Subcutaneous abdominal adipose tissue (tissue), 5 donors: Measurements from ENCODE around the gene NBDY.
"Not testable (repeated sequence)": the region's sequence is repeated elsewhere in the genome, so short reads cannot be mapped to it uniquely, and the experiment has no call there.

ENCODE experiments used
- H3K27ac ChIP-seq: one replicate; pipeline ENCODE4 v1.7.0; 2013; ENCODE audit warnings: low read depth, mild to moderate bottlenecking, inconsistent platforms, low read length, moderate library complexity
- H3K27me3 ChIP-seq, 5 donors: one replicate each; pipeline ENCODE4 v1.7.0; 2013; ENCODE audit warnings: low read length in 5 of 5, inconsistent platforms in 1 of 5; ENCODE audit not compliant: control insufficient read depth in 5 of 5, insufficient read depth in 4 of 5
- H3K36me3 ChIP-seq, 5 donors: one replicate each; pipeline ENCODE4 v1.7.0; 2013; ENCODE audit warnings: low read length in 5 of 5; ENCODE audit not compliant: control insufficient read depth in 5 of 5, insufficient read depth in 5 of 5
- H3K4me1 ChIP-seq, 5 donors: one replicate each; pipeline ENCODE4 v1.7.0; 2013; ENCODE audit warnings: low read length in 5 of 5, mild to moderate bottlenecking in 3 of 5, moderate library complexity in 1 of 5; ENCODE audit not compliant: control insufficient read depth in 5 of 5, insufficient read depth in 5 of 5
- H3K4me3 ChIP-seq, 5 donors: one replicate each; pipeline ENCODE4 v1.7.0; 2013; ENCODE audit warnings: low read length in 5 of 5, low read depth in 1 of 5
- H3K9ac ChIP-seq, 5 donors: one replicate each; pipeline ENCODE4 v1.7.0; 2013; ENCODE audit warnings: low read length in 5 of 5, mild to moderate bottlenecking in 4 of 5, moderate library complexity in 3 of 5
- H3K9me3 ChIP-seq, 5 donors: one replicate each; pipeline ENCODE4 v1.7.0; 2013; ENCODE audit warnings: low read length in 5 of 5; ENCODE audit not compliant: control insufficient read depth in 5 of 5
- donor health status: healthy.
- donor health status: healthy.
- donor health status: healthy.
- donor health status: healthy.
- donor health status: healthy.

NBDY gene

DNA sequence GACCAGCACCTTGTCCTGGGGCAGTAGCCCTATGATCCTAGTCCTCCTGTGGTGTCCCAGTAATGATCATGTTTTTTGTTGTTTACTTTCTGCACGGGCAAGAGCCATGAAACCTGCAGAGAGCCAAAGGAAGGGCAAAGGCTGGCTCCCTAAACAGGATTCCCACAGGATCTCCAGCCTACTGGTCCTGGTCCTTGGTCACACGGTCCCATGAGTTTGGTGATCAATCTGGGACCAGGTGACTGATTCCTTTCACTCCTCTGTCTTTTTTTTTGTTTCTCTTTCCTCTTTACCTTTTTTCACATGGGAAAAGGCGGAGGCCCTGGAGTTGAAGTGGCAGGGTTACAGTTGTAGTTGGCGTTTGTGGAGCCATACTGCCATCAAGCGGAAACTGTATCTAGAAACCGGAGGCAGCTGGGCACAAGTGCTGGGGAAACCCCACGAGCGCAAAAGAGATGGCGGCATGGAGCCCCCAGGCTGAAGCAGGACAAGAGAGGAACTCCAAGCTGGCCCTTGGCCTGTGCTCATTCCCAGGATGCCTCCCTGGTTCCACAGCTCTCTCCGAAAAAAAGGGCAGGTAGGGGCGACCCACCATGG is 34.6 kb downstream of the NBDY start:
- peaks cover 0 to 8% (median 4%) of the 10 kb centered on the region in 5 donors for H3K27me3 ChIP-seq
- H3K4me3 ChIP-seq, result peak overlapping the region; percentile 70 to 82 (median 79)
- peak overlapping the region; percentile 74 for H3K27ac ChIP-seq
- no peaks in the 10 kb centered on the region for H3K36me3 ChIP-seq
- no peaks in the 10 kb centered on the region for H3K9me3 ChIP-seq
- peak overlapping the region in 3 of 5 donors; percentile 24 to 70 (median 48) for H3K9ac ChIP-seq
- peaks cover 8 to 55% (median 41%) of the 10 kb centered on the region in 5 donors for H3K4me1 ChIP-seq

DNA sequence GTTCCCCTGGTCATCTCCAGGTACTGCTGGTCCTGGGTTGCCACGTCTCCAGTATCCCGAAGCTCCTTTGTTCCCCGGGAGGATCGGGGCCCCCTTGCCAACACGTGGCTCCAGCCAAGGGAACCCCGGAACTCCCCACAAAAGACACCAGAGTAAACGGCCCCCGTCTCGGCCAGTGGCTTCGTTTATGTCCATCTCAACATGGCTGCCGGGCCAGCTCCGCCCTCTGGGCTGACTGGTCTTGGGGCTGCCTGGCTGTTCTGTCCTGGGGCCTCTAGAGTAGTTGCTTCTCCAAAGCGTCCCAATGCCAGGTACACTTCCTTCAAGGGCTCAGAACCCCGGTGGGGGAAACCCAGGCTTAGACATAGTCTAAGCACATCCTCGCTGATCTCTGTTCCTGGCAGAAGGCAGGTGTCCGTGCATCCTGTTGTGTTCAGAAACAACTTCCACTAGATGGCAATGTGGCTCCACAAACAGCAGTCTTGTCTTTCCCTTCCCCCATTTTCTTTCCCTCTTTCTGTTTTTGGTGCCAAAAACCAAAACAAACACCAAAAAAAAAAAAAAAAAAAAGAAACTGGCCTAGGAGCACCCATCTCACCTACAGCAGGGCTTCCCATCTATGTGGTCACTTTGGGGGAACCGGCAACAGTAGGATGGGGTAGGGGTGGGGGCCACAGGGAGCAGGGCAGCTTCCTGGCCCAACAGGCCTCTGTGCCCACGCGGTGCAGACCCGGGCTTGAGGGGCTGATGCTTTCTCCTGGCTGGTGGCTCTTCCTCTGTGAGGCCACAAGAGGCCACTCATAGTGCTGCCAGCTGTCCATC is 35.3 kb downstream of the NBDY start:
- peaks cover 8 to 55% (median 41%) of the 10 kb centered on the region in 5 donors for H3K4me1 ChIP-seq
- no peaks in the 10 kb centered on the region for H3K36me3 ChIP-seq
- H3K4me3 ChIP-seq, result peak overlapping the region; percentile 70 to 82 (median 79)
- H3K9me3 ChIP-seq, result no peaks in the 10 kb centered on the region
- H3K27ac ChIP-seq, result peak overlapping the region; percentile 74
- H3K27me3 ChIP-seq, result peaks cover 0 to 5% (median 3%) of the 10 kb centered on the region in 5 donors
- H3K9ac ChIP-seq, result peak overlapping the region in 3 of 5 donors; percentile 24 to 70 (median 48)

GRCh38 chrX:56764975-56765791 is 36.1 kb downstream of the NBDY start:
- Histone ChIP-seq H3K36me3 (no peaks in the 10 kb centered on the region), H3K9me3 (no peaks in the 10 kb centered on the region), H3K4me3 (peak overlapping the region in 4 of 5 donors; percentile 30 to 80 (median 54)), H3K9ac (no peak overlapping the region), H3K27me3 (peaks cover 0 to 3% (median 0%) of the 10 kb centered on the region in 5 donors), H3K27ac (peak overlapping the region; percentile 5), H3K4me1 (peaks cover 8 to 55% (median 41%) of the 10 kb centered on the region in 5 donors)

DNA sequence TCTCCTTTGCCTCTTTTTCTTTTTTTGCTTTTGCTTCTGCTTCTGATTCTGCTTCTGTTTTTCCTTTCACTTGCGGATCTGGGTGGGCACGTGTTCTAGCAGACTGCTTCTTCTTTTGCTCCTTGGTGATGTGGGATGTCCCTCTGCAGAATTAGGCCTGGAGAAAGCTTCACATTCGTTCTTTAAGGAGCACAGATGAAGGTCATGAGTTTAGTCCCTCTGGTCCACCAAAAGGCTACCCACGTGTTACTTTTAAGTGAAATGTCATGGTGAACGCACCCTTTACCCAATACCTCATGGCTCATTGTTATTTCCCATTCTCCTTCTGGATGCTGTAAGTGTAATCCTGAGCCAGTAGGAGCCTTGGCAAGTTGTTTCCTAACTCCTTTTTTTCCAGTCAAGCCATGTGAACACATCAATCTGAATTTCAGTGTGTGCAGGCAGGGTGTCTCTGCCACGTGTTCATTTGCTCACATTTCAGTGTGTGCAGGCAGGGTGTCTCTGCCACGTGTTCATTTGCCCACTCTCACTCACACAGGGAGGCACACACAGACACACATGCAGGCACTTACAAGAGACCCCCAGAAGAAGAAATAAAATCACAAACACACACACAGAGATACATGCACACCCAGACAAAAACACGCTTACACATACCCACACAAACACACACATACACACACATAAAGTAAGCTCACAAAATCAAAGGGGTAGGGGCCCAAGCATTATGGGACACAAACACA is 36.9 kb downstream of the NBDY start:
- Histone ChIP-seq H3K36me3 (no peaks in the 10 kb centered on the region), H3K27ac (no peak overlapping the region), H3K9me3 (no peaks in the 10 kb centered on the region), H3K27me3 (no peaks in the 10 kb centered on the region), H3K4me3 (peak overlapping the region in 3 of 5 donors; percentile 32 to 70 (median 37)), H3K4me1 (peaks cover 8 to 55% (median 41%) of the 10 kb centered on the region in 5 donors), H3K9ac (no peak overlapping the region)

GRCh38 chrX:56766554-56767347 is 37.7 kb downstream of the NBDY start:
- no peaks in the 10 kb centered on the region for H3K36me3 ChIP-seq
- H3K9ac ChIP-seq, result peak overlapping the region in 2 of 5 donors; percentile 1 to 69
- H3K27me3 ChIP-seq, result no peaks in the 10 kb centered on the region
- peaks cover 8 to 51% (median 41%) of the 10 kb centered on the region in 5 donors for H3K4me1 ChIP-seq
- no peaks in the 10 kb centered on the region for H3K9me3 ChIP-seq
- H3K27ac ChIP-seq, result no peak overlapping the region
- peak overlapping the region; percentile 59 to 74 (median 70) for H3K4me3 ChIP-seq

DNA sequence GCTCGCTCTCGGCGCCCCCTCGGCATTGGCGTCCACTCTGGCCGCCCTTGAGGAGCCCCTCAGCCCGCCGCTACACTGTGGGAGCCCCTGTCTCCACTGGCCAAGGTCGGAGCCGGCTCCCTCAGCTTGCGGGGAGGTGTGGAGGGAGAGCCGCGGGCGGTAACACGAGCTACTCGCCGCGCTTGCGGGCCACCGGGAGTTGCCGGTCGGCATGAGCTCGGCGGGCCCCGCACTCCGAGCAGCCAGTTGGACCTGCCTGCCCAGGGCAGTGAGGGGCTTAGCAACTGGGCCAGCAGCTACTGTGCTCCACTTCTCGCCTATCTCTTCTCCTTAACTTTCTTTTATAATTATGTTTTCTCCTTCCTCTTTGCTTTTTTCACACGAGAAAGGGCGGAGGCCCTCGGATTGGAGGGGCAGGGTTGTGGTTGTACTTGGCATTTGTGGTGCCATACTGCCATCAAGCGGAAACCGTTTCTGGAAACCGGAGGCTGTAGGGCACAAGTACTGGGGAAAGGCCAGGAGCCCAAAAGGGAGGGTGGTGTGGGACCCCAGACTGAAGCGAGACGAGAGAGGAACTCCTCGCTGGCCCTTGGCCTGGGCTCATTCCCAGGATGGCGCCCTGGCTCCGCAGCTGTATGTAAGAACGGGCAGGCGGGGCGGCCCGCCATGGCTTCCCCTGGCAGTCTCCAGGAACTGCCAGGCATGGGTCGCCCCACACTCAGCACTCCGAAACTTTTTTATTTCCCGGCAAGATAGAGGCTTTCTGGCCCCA is 38.5 kb downstream of the NBDY start:
- Histone ChIP-seq H3K9ac (peak overlapping the region in 2 of 5 donors; percentile 1 to 69), H3K4me3 (peak overlapping the region; percentile 59 to 74 (median 70)), H3K4me1 (peaks cover 8 to 47% (median 37%) of the 10 kb centered on the region in 5 donors)
- not testable (repeated sequence) for H3K9me3 ChIP-seq, H3K36me3 ChIP-seq, H3K27ac ChIP-seq, H3K27me3 ChIP-seq

- H3K27me3 ChIP-seq, H3K27ac ChIP-seq, H3K36me3 ChIP-seq, H3K9ac ChIP-seq, H3K9me3 ChIP-seq, H3K4me3 ChIP-seq: not testable (repeated sequence)
- peaks cover 8 to 43% (median 37%) of the 10 kb centered on the region in 5 donors for H3K4me1 ChIP-seq
Measured at GRCh38 chrX:56768120-56768660, 39.1 kb downstream of the NBDY start.

DNA sequence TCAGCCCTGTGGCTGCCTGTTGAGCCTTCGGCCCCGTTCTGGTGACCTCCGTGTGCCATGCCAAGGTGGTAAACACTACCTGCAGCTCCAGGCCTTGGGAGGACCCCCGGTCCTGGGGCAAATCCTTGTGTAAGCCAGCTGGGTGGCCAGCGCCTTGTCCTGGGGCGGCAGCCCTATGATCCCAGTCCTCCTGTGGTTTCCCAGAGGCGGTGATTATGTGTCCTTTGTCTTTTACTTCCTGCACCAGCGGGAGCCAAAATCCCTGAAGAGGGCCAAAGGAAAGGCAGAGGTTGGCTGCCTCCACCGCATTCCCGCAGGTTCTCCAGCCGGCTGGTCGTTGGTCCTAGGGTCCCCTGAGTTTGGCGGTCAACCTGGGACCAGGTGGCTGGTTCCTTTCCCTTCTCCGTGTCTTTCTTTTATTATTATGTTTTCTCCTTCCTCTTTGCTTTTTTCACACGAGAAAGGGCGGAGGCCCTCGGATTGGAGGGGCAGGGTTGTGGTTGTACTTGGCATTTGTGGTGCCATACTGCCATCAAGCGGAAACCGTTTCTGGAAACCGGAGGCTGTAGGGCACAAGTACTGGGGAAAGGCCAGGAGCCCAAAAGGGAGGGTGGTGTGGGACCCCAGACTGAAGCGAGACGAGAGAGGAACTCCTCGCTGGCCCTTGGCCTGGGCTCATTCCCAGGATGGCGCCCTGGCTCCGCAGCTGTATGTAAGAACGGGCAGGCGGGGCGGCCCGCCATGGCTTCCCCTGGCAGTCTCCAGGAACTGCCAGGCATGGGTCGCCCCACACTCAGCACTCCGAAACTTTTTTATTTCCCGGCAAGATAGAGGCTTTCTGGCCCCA is 43.9 kb downstream of the NBDY start:
- H3K9me3 ChIP-seq, H3K4me3 ChIP-seq, H3K36me3 ChIP-seq, H3K4me1 ChIP-seq, H3K27me3 ChIP-seq, H3K27ac ChIP-seq, H3K9ac ChIP-seq: not testable (repeated sequence)
